T-helper 1 cell treated with Interleukin-12 subunit alpha and Interleukin-12 subunit beta and Interleukin-4 antibody, amounts not matched to agents 30 ng/mL and 1 ng/mL, for 36 hours (primary cell): ENCODE results near the gene ADAP1. TPM values are rescaled to one million over a fixed set of nuclear protein-coding genes. Genes with fewer than 3 reads are reported as not detected.
"Not testable (repeated sequence)": the region's sequence is repeated elsewhere in the genome, so short reads cannot be mapped to it uniquely, and the experiment has no call there.

Experiments
- intact Hi-C: fragments of 100-400 bp; cut with micrococcal nuclease; formaldehyde crosslinking; loops from one replicate; pipeline ENCODE4 v1.15.1; 2024
- total RNA-seq: library from RNA; stranded (reverse); gene quantifications from 2 replicates; pipeline ENCODE4 v1.2.3, GENCODE V29; 2022

The ADAP1 gene
- total RNA-seq, 1 donor from 2014 or later = 20.9 TPM

DNA sequence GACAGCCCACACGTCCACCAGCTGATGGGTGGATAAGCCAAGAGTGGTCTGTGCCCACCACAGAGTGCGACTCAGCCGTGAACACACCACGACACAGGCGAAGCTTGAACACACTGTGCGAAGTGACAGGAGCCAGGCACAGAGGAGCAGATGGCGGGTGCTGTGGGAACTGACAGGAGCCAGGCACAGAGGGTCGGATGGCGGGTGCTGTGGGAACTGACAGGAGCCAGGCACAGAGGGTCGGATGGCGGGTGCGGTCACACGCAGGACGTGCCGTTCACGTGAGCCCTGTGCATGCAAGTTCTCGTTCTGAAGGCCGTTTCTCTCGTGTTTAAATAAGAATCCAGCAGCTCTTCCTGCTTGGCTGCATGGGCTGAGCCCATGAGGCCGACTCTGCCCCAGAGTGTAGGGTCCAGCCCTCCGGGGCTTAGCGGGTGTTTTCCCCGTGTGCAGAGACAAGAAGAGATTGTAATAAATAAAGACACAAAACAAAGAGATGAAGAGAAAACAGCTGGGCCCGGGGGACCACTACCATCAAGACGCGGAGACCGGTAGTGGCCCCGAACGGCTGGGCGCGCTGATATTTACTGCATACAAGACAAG lies 5.9 kb upstream of the ADAP1 start:
- intact Hi-C loops = no loop called here

DNA sequence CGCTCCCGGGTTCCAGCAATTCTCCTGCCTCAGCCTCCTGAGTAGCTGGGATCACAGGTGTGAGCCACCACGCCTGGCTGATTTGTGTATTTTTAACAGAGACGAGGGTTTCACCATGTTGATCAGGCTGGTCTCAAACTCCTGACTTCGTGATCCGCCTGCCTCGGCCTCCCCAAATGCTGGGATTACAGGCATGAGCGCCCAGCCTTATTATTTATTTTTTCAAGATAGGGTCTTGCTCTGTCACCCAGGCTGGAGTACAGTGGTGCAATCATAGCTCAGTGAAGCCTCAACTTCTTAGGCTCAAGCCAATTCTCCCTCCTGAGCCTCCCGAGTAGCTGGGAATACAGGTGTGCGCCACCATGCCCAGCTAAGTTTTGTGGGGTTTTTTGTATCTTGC lies 5.3 kb upstream of the ADAP1 start:
- intact Hi-C loops = not testable (repeated sequence)

DNA sequence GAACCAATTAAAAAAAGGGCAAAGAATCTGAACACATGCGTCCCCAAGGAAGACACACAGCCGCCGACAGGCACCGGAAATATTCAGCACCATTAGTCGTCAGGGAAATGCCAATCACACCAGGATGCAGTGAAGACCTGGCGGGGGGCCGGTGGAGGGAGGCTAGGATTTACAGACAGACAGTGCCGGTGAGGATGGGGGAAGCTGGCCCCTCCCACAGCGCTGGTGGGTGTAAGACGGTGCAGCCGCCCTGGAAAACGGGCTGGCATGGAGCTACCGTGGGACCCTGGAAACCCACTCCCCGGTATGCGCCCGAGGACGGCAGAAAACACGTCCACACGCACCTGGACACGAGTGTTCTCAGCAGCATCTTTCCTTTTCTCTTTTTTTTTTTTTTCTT lies 4.8 kb upstream of the ADAP1 start:
- intact Hi-C loops = no loop called here

DNA sequence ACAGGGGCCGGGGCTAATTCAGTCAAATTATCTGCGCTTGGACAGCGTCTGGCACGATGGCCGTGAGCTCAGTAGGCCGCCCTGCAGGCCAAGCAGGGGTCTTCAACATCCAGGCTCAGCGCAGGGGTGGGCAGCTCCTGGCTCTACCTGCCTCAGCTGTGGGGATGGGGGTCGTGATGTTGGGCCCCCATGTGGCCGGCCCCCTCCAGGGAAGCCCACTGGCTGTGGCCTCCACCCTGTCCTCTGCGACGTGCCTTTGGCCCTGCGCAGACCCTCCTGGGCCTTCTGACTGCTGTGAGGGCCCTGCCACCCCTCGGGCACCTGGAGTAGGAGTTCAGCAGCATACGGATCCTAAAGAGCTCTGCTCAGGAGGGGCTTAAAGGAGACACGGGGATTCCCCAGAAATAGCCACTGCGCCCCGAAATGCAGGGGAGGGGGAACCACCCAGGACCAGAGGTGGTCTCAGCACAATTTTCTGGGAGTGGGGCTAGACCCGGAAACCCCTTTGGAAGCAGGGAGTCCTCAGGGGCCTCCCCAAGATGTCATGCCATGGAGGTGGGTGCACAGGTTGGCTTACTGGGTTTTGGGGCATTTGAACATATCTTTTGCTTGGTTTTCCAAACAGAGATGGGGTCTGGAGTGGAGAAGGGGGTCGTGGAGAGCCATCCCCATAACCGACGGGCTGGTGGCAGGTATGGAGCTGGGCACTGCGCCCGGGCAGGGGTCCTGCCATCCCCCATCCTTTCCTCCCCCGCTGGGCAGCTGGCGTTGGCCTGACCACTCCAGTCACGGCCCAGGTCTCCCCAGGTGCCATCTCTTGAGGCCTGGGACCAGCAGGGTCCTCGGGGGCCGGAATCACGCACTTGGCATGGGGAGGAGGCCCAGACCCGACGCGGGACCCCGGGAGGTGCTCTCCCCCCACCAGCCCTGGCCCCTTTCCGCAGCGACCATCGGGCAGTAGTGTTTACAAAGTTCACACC lies 4.0 kb upstream of the ADAP1 start:
- intact Hi-C loops = no loop called here

DNA sequence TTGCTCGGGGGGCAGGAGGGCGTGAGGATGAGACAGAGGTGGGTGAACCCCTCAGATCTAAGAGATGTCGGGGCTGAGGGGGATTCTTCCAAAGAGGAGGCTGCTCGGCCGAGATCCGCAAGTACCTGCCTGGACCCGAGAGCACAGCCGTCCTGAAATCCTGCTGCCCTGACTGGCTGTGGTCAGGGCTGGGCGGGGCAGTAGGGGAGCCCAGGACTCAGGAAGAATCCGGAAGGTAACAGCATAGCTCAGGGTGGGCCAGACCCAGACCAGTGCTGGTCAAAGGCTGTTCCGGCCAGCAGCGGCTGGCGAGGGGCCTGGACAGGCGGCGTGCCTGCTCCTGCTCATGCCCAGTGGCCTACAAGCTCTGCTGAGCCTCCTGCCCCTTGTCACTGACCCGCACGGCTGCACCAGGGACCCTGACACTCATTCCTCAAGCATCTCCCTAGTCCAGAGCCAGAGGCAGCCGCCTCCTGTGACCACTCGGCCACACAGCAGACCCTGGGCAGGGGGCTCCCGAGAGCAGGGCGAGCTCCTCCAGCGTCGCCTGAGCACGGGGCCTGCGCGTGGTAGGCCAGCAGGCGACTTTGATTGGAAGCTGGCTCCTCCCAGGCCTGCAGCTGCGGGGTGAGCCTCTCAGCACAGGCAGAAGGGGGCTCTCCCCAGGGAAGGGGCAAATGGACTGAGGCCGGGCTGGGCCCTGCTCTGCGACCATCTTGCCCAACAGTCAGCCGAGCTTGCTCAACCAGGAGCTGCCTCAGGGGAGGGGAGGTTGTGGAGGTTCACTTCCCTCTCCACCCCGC lies 3.1 kb upstream of the ADAP1 start:
- intact Hi-C loops = no loop called here

DNA sequence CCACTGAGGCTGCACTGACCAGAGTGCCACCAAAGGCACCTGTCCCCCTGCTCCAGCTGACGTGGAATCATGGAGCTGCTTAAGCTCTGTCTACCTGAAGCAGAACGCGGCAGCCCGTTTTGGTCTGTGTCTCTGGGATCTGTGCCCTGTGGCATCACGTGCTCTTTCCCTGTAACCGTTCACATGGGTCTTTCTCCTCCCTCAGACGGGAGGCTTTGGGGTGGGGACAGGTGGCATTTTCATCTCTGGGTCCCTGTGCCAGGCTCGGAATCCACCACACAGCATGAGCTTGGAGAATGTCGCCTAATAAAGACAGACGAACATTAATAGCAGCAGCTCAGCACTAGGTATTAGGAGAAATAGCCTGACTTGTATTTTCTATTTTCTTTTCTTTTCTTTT lies 1.6 kb upstream of the ADAP1 start:
- intact Hi-C loops = no loop called here

DNA sequence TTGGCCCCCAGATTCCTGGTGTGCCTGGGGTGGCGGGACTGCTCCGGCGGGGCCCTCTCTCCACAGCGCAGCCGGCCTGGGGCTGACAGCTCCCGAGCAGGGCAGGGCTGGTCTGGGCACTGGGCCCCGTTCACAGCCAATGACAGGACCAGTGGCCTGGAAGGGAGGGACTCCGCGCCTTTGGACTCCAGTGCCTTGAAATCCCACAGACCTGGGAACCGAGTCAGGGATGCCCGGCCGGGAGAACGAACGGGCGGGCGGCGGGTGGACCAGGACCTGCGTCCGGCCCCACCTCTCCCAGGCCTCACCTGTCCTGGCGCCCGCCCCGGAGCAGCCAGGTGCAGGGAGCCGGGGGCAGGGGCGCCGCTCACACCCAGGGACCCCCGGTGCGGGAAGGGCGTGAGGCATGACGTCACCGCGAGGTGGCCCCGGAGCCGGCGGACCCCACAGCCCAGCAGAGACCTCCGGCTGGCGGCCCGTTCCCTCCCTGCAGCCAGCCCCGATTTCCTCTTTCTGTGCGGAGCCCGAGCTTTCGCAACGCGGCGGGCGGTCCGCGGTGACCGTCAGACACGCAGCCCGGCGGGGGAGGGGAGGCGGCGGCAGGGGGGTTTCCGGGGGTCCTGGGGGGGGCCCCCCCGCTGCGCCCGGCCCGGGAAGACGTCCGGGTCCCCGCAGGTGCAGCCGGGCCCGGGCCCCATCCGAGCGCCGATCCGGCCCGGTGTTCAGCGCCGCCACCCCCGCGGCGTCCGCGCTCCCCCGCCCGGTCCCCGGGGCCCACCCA lies 743 bp downstream of the ADAP1 start:
- intact Hi-C loops = loop anchor here (1.0 to 2.0 kb wide), 3 partner anchors 31 to 167 kb away; partner anchors contain the start of gene GET4

DNA sequence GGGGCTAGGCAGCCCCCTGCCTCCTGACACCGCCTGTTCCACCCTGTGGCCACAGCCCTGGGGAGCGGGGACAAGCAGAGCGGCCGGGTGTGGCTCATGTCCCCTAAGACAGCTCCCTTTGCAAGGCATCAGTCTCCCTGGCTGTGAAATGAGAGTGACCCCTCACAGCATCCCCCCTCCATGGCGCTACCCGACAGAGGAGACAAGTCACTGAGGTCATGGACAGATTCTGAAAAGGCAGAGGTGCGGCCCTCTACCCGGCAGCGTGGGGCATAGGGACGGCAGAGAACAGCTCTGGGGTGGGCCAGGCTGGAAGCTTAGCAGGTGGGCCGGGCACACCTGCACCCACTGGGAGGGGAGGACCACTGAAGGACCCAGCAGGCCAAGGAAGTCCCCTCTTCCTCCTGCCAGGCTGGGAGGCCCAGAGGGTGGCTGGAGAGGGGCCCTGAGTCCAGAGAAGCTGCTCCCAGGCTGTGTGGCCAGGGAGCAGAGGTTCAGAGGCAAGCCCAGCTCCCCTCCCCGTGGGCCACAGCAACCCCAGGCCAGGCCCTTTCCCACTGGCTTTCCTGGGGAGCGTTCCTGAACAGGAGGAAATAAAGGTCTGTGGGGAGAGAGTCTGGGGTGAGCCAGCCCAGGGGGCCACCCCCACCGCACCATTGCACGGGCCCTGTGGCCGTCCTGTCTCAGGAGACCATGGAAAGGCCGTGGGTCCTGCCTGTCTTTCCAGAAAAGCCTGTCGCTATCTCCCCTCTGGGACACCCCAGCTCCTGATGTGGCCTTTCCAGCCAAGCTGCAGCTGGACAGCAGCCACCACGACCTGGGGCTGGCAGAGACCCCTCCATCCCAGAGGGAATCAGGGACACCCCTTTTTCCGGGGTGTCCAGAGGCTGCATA lies 1.7 kb downstream of the ADAP1 start:
- intact Hi-C loops = no loop called here

DNA sequence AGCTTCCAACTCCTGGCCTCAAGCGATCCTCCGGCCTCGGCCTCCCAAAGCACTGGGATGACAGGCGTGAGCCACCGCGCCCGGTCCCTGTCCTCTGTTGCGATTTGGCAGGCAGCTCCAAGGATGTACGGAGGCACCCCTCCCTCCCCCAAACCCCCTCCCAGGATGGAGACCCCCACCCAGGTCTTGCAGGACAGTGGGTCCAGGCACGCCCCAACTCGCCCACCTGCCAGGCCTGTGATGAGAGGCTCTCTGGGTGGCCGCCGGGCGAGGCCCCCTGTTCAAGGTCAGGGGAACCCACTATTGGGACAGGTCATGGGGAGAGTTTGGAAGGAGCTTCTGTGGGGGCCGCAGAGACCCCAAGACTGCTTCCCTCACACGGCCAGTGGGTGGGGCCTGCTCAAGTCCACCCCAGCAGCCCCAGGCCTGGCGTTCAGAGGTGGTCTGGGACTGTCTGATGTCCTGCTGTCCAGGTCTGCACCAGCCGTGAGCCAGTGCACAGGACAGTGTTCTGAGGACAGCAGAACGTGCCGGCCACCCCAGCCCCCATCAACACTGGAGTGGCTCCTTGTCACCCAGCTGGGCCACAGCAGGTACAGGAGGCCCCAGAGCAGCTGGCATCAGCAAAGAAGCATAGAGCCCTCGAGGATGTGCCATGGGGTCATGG lies 2.5 kb downstream of the ADAP1 start:
- intact Hi-C loops = no loop called here

DNA sequence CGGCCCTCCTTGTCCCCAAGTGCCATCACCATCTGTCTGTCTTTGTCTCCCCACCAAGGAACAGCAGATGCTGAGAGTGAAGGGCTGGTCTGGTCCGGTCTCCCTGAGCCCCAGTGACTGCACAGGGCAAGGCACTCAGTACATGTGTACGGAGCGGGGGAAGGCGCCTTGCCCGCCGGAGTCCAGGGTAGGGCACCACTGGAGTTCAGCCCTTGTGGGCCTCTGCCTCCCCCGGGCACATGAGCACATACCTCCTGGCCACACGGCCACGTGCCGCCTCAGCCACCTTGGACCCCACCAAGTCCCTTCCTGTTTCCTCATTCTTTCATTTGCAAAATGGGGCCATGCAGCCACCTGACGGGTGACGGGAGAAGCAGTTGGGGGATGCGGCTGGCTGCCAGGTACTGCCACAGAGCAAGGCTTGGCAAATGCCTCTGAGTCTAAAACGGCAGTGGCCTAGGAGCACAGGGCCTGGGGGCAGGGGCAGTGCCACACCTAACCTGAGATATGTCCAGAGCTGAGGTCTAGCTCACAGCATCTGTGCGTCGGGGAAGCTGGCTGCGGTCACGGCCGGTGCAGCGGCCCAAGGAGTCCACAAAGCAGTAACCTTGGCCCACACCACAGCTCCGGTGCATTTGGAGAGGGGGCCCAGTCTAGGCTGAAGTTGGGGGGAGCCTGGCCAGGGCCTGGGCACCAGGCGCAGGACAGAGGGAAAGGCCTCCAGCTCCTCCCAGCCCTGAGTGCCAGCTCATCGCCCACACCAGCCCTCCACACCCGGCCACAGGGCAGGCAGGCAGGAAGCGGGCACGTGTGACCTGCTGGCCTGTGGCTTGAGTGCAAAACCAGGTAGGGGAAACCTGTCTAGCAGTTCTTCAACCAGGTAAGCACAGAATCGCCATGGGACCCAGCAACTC lies 5.2 kb downstream of the ADAP1 start:
- intact Hi-C loops = no loop called here

DNA sequence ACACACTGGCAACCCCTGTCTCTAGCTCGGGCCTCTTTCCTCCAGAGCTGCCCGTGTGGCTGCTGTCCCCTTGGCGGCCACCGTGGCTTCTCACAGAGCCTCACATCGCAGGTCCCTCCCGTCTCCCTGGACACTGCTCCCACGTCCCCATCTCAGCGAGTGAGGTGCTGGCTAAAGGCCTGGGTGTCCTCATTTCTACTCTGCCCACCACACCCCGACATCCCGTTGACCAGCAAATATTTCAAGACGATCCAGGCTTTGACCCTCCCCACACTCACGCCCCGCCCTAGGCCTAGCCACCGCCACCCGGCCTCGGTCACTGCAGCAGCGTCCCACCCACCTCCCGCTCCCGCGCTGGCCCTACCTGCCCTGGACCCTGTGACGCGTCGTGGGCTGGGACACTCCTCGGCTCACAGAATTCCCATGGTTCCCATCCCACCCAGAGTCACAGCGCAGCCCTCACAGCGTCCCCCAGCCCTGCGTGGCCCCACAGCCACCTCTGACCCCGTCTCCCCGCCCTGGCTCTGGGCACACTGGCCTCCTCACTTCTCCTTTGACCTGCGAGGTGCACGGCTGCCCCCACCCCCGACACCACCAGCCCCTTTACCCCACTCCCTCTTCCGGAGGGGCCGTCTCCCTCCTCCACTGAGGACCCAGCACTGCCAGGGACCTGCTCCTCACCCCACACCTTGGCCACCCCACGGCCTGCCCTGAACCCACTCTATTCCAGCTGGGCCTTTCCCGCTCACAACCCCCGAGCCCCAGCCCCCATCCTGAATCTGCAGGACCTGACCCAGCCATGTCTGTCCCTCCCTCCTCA lies 6.9 kb downstream of the ADAP1 start:
- intact Hi-C loops = no loop called here

DNA sequence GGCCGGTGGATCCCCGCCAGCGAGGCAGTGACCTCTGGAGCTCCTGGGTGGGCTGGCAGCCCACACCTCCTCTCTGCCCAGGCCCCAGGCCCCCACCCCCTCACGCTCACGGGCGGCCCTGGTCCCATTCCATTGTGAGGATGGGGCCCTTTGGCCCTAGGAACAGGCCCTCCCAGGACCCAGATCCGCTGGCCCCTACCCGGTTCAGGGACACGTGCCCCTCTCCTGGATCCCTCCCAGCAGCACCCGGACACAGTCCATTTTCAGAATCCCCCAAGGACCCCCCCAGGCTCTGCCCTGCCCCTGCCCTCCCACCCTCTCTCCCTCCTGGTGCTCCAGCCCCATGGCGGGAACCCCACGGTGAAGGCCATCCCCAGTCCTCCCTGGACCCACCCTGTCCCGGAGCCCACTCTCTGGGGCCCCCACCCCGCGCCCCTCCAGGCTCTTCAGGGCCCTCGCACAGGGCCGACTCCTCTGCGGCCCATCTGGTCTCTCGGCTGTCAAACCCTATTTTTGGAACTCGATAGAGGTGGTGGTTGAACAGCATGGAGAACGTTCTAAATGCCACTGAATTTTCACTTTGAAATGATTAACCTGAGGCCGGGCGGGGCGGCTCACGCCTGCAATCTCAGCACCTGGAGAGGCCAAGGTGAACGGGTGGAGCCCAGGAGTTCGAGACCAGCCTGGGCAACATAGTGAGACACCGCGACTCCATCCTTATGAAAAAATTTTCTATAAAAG lies 8.1 kb downstream of the ADAP1 start:
- intact Hi-C loops = no loop called here

DNA sequence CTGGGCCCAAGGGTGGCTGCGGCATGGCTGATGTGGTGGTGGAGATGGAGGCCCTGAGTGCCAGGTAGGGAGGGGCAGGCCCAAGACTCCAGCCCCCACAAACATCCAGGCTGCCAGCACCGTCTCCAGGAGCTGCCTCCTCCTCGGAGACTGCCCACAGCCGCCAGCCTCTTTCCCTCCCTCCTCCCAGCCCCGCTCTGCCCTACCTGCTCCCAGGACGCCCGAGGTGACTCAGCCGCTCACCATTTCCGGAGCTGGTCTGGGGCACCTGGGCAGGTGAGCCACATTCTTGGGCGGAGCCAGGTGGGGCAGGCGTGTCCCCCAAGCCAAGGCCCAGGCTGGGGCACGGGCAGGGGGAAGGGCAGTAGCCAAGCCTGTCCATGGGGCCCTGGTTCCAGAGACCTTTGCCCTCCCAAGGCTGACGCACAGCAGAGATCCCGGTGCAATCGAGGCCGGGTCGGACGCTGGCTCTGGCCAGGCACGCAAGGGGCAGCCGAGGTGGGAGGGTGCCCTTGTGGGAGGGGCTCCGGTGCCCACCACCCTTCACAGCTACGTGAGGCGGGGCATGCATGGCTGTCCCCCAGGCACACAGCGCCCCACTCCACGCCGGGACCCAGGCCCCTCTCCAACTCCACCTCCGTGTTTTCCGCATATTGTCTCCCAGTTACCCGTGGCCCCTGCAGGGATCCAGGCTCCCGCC lies 8.8 kb downstream of the ADAP1 start:
- intact Hi-C loops = no loop called here

DNA sequence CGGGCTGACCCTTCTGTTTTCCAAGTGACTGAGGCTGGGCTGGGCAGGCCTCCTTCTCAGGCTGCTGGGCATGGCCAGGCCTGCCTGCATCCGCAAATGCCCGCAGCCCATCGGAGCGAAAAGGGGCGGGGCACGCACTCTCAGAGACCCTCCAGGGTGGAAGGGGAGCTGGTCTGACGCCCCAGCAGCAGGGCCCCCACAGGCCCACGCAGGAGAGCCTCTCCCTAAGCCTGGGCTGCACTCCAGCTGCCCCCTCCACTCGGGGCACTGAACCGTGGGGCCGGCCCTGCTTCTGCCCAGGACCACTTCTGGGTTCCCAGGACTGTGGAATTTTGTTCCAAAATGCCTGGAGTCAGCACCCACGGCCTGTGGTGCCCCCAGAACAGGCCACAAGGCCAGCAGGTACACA lies 9.3 kb downstream of the ADAP1 start:
- intact Hi-C loops = no loop called here

DNA sequence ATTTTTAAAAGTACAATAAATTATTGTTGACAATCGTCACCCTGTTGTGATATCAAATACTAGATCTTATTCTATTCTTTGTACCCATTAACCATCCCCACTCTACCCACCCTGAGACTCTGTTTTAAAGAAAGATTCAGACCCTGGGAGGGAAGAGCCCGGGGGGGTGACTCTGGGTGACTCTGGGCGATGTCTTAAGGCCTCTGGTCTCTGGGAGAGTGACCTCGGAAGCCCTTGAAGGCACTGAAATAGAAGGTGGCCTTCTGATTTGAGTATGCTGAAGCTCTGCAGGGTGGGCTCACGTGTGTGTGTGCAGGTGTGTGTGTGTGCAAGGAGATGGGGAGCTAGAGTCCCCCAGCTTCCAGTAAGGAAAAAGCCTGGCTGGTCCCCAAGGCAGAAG lies 9.7 kb downstream of the ADAP1 start:
- intact Hi-C loops = no loop called here

DNA sequence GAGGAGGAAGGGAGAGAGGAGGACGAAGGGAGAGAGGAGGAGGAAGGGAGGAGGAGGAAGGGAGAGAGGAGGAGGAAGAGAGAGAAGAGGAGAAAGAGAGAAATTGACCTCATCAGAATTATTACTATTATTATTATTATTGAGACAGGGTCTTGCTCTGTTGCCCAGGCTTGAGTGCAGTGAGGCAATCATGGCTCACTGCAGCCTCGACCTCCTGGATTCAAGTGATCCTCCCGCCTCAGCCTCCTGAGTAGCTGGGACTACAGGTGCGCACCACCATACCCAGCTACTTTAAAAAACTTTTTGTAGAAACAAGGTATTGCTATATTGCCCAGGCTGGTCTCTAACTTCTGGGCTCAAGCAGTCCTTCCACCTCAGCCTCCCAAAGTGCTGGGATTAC lies 10.7 kb downstream of the ADAP1 start:
- intact Hi-C loops = not testable (repeated sequence)
